ENCODE measurements around the gene GLRX5. TPM values are rescaled to one million over a fixed set of nuclear protein-coding genes. Genes with fewer than 3 reads are reported as not detected.
"Not testable (repeated sequence)": the region's sequence is repeated elsewhere in the genome, so short reads cannot be mapped to it uniquely, and the experiment has no call there.

GLRX5 gene
- total RNA-seq, 1 donor from 2014 or later: 23.7 TPM

- no peak for DNase-seq
- intact Hi-C loops (cut with DNase I): no loop called here
Observed at GRCh38 chr14:95585953-95586620, 51.2 kb downstream of the GLRX5 start.

DNA sequence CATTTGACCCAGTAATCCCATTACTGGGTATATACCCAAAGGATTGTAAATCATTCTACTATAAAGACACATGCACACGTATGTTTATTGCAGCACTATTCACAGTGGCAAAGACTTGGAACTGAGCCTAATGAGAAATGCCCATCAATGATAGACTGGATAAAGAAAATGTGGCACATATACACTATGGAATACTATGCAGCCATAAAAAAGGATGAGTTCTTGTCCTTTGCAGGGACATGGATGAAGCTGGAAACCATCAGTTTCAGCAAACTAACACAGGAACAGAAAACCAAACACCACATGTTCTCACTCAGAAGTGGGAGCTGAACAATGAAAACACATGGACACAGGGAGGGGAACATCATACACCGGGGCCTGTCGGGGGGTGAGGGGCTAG lies 56.3 kb downstream of the GLRX5 start:
- H3K27ac ChIP-seq; H3K4me3 ChIP-seq; ATAC-seq; H3K4me1 ChIP-seq; H3K9me3 ChIP-seq; intact Hi-C loops (cut with DNase I); H3K27me3 ChIP-seq (ENCODE audit: low read depth); DNase-seq; H3K36me3 ChIP-seq: not testable (repeated sequence)

More at GRCh38 chr14:95585953-95586620, 51.2 kb downstream of the GLRX5 start:
- H3K36me3 ChIP-seq: no peaks in the 10 kb centered on the region
- H3K27ac ChIP-seq: no peak overlapping the region
- no peak overlapping the region for H3K4me3 ChIP-seq
- H3K27me3 ChIP-seq (ENCODE audit: low read depth): peaks cover 2% of the 10 kb centered on the region
- no peak for ATAC-seq
- no peaks in the 10 kb centered on the region for H3K9me3 ChIP-seq
- TF ChIP-seq, protein P1, sequence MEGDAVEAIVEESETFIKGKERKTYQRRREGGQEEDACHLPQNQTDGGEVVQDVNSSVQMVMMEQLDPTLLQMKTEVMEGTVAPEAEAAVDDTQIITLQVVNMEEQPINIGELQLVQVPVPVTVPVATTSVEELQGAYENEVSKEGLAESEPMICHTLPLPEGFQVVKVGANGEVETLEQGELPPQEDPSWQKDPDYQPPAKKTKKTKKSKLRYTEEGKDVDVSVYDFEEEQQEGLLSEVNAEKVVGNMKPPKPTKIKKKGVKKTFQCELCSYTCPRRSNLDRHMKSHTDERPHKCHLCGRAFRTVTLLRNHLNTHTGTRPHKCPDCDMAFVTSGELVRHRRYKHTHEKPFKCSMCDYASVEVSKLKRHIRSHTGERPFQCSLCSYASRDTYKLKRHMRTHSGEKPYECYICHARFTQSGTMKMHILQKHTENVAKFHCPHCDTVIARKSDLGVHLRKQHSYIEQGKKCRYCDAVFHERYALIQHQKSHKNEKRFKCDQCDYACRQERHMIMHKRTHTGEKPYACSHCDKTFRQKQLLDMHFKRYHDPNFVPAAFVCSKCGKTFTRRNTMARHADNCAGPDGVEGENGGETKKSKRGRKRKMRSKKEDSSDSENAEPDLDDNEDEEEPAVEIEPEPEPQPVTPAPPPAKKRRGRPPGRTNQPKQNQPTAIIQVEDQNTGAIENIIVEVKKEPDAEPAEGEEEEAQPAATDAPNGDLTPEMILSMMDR (IDR thresholded peaks at IDR 0.05): no peak
- H3K4me1 ChIP-seq: no peaks in the 10 kb centered on the region

Other genes with a start within 250 kb of the GLRX5 start
- gene CLMN, start 215.1 kb upstream of the GLRX5 start, total RNA-seq: 26.8 TPM
- gene SYNE3, start 18.4 kb upstream of the GLRX5 start, total RNA-seq: 22.4 TPM
- gene TCL1B, start 151.4 kb downstream of the GLRX5 start, total RNA-seq: not detected
- gene TCL1A, start 179.1 kb downstream of the GLRX5 start, total RNA-seq: not detected

Measured in lower lobe of right lung (tissue), 2 donors.